T-helper 1 cell treated with Interleukin-12 subunit alpha and Interleukin-12 subunit beta and Interleukin-4 antibody, amounts not matched to agents 30 ng/mL and 1 ng/mL, for 36 hours (primary cell): ENCODE data around the gene C4A. TPM values are rescaled to one million over a fixed set of nuclear protein-coding genes. Genes with fewer than 3 reads are reported as not detected.

ENCODE experiments used
- intact Hi-C: fragments of 100-400 bp; cut with micrococcal nuclease; formaldehyde crosslinking; loops from one replicate; pipeline ENCODE4 v1.15.1; 2024
- total RNA-seq: library from RNA; stranded (reverse); gene quantifications from 2 replicates; pipeline ENCODE4 v1.2.3, GENCODE V29; 2022

C4A gene
- total RNA-seq, 1 donor from 2014 or later, result 4.6 TPM

GRCh38 chr6:31958741-31959739 lies 22.8 kb upstream of the C4A start, which contains the start of the genes NELFE and SKIC2:
TSS of gene NELFE (minus strand) at chr6:31958971. CDS start at chr6:31958446, 525 bp downstream.
TSS of gene SKIC2 (plus strand) at chr6:31959175. CDS start at chr6:31959193, 18 bp downstream.
- intact Hi-C loops, result loop anchor here (1.0 to 10.0 kb wide), 15 partner anchors 13 to 1316 kb away; partner anchors contain the start of genes B3GALT4, BAG6, DXO and FKBPL

- intact Hi-C loops, result no loop called here
Observed at GRCh38 chr6:31961616-31962015, 20.2 kb upstream of the C4A start.

DNA sequence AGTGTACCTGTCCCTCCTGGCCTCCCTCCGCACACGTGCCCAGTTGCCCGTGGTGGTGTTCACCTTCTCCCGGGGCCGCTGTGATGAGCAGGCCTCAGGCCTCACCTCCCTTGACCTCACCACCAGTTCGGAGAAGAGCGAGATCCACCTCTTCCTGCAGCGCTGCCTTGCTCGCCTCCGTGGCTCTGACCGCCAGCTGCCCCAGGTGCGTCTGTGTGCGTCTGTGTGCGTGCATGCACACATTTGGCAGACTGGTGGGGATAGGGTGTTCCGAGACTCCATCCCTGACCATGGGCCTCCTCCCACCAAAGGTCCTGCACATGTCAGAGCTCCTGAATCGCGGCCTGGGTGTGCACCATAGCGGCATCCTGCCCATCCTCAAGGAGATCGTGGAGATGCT lies 17.9 kb upstream of the C4A start:
- intact Hi-C loops, result no loop called here

GRCh38 chr6:31965700-31966099 lies 16.2 kb upstream of the C4A start:
- intact Hi-C loops, result no loop called here

GRCh38 chr6:31966506-31966905 lies 15.4 kb upstream of the C4A start:
- intact Hi-C loops, result no loop called here

- intact Hi-C loops, result no loop called here
Observed at GRCh38 chr6:31966997-31967925, 14.6 kb upstream of the C4A start.

GRCh38 chr6:31967926-31968320 lies 13.9 kb upstream of the C4A start:
- intact Hi-C loops, result no loop called here

DNA sequence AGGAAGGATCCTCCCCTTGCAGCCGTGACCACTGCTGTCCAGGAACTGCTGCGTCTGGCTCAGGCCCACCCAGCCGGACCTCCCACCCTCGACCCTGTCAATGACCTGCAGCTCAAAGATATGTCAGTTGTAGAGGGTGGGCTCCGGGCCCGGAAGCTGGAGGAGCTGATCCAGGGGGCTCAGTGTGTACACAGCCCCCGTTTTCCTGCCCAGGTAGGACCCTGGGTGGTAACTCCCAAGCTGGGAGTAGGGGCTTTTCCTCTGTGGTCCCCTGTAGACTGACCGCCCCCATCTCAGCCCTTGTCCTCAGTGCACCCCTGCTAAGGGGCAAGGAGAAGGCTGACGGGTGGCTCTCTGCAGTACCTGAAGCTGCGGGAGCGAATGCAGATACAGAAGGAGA lies 13.5 kb upstream of the C4A start:
- intact Hi-C loops, result no loop called here

DNA sequence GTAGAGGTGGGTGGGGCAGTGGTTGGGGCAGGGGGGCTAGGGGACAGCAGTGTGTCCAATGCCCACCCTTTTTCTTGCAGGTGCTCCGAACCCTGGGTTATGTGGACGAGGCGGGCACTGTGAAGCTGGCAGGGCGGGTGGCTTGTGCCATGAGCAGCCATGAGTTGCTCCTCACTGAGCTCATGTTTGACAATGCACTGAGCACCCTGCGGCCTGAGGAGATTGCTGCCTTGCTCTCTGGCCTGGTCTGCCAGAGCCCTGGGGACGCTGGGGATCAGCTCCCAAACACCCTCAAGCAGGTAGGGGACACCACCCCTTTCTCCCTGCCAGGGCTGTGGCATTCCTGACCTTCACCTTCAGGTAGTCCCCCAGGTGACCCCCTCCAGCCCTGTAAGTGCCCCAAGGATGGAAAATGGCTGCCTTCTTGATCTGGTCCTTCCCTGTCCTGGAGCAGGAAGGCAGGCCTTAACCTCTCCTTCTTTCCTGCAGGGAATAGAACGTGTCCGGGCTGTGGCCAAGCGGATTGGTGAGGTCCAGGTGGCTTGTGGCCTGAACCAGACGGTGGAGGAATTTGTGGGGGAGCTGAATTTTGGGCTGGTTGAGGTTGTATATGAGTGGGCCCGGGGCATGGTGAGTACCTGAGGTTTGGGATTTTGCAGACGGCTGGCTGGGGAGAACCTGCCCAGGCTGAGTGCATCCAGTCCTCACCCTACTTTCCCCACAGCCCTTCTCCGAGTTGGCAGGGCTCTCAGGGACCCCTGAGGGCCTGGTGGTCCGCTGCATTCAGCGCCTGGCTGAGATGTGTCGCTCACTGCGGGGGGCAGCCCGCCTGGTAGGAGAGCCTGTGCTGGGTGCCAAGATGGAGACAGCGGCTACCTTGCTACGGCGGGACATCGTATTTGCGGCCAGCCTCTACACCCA lies 12.8 kb upstream of the C4A start:
- intact Hi-C loops, result no loop called here

DNA sequence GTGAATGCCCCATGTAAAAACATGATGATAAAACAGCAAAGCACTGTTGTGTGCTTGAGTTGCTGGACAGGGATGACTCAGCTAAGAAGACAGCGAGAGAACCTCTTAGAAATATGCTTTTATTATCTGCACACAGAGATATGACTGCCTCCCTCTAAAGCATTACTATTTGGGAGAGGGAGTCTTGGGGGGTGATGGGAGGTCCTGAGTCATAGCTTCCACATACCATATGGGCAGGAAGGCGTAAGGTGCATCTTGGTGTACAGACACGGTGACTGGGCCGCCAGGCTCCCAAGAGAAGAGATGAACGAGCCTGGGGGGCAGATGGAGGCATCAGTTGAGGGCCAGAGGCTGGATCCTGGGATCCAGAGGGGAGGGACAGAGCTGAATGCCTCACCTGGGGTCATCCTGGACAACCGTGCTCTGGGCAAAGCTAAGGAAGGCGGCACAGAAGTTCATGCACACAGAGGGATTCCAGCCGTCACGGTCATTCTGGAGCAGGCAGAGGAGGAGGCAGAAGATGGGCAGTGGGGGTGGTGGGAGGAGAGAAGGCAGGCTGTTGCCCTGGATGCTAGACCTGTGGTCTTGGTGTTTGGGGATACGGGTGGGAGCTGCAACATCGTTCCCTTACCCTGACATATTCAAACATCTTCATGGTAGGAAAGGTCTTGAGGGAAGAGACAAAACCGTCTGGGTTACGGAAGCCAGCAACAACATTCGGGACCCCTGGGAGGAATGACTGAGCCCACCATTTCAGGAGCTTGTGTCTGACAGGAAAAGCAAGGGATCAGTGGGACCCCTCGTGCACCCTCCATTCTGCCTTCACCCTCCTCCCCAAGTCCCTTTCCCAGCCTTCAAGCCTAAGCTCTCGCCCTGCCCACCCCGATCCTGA lies 11.9 kb upstream of the C4A start:
- intact Hi-C loops, result loop anchor here (10.0 kb wide), 5 partner anchors 815 to 1445 kb away; partner anchors contain the start of genes CCHCR1, CUTA, HLA-DPA1 and HLA-DPB1

GRCh38 chr6:31970604-31971271 lies 11.1 kb upstream of the C4A start:
- intact Hi-C loops, result loop anchor here (10.0 kb wide), 5 partner anchors 816 to 1444 kb away; partner anchors contain the start of genes CCHCR1, CUTA, HLA-DPA1 and HLA-DPB1

GRCh38 chr6:31971279-31971992 lies 10.4 kb upstream of the C4A start:
- intact Hi-C loops, result loop anchor here (10.0 kb wide), 5 partner anchors 817 to 1443 kb away; partner anchors contain the start of genes CCHCR1, CUTA, HLA-DPA1 and HLA-DPB1

DNA sequence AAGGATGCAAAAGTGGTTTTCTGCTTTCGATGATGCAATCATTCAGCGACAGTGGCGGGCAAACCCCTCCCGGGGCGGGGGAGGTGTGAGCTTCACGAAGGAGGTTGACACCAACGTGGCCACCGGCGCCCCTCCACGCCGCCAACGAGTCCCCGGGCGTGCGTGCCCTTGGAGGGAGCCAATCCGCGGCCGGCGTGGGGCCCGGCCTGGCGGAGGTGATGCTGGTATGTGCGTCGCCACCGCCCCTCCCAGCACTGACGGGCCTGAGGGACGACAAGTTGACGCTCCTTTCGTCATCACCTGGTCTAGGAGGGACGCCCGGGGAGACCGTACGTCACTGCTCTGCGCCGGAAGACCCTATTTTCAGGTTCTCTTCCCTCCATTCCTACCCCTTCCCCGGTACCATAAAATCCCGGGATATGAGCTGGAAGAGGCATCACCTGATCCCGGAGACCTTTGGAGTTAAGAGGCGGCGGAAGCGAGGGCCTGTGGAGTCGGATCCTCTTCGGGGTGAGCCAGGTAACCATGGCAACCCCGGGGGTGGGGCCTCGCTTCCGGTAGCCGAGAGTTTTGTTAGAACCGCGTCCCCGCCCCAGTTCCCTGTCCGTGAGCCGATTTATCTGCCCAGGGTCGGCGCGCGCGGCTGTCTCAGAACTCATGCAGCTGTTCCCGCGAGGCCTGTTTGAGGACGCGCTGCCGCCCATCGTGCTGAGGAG lies 9.7 kb upstream of the C4A start, which contains the start of gene DXO:
DXO (minus strand) TSS at position 146 of the 716 bp plus-strand sequence. CDS start 463 bp downstream, outside the sequence.
- intact Hi-C loops, result loop anchor here (1.0 to 10.0 kb wide), 9 partner anchors 13 to 1443 kb away; partner anchors contain the start of genes ATF6B, CCHCR1, CUTA and HLA-DPA1

GRCh38 chr6:31972709-31973350 lies 9.0 kb upstream of the C4A start:
- intact Hi-C loops, result loop anchor here (1.0 to 10.0 kb wide), 9 partner anchors 14 to 1442 kb away; partner anchors contain the start of genes ATF6B, CCHCR1, CUTA and HLA-DPA1

DNA sequence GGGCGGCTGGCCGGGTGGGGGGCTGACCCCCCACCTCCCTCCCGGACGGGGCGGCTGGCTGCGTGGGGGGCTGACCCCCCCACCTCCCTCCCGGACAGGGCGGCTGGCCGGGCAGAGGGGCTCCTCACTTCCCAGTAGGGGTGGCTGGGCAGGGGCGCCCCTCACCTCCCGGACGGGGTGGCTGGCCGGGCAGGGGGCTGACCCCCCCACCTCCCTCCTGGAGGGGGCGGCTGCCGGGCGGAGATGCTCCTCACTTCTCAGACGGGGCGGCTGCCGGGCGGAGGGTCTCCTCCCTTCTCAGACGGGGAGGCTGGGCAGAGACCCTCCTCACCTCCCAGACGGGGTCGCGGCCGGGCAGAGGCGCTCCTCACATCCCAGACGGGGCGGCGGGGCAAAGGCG lies 5.8 kb upstream of the C4A start:
- intact Hi-C loops, result loop anchor here (10.0 kb wide), 5 partner anchors 821 to 1439 kb away; partner anchors contain the start of genes CCHCR1, CUTA, HLA-DPA1 and HLA-DPB1

DNA sequence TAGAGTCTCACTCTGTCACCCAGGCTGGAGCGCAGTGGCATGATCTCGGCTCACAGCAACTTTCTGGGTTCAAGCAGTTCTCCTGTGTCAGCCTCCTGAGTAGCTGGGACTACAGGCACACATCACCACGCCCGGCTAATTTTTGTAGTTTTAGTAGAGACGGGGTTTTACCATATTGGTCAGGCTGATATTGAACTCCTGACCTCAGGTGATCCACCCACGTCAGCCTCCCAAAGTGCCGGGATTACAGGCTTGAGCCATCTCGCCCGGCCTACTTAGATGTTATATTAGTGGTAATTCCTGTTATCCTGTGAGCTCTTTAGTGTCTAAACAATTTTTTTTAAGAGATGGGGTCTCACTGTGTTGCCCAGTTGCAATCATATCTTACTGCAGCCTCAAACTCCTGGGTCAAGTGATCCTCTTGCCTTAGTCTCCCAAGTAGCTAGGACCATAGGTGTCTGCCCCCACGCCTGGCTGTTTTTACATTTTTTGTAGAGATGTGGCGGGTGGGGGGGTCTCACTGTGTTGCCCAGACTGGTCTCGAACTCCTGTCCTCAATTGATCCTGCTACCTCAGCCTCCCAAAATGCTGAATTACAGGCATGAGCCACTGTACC lies 3.9 kb upstream of the C4A start:
- intact Hi-C loops, result loop anchor here (10.0 kb wide), 5 partner anchors 823 to 1437 kb away; partner anchors contain the start of genes CCHCR1, CUTA, HLA-DPA1 and HLA-DPB1
